Choroid plexus epithelial cell (primary cell): Measurements from ENCODE around the gene KRT25.

Experiments
- DNase-seq: peaks from one replicate; pipeline ENCODE4 v3.0.0-alpha.2; 2010; ENCODE audit warnings: low read depth
- H3K4me3 ChIP-seq: 2 replicates; pipeline ENCODE4 v1.5.1; 2011; ENCODE audit warnings: low read depth, mild to moderate bottlenecking, control low read depth, low read length, moderate library complexity
- TF ChIP-seq, protein P1 (sequence below): conservative IDR thresholded peaks from 2 replicates; pipeline ENCODE4 v1.5.1; 2011; ENCODE audit warnings: low read depth, mild to moderate bottlenecking, control low read depth, inconsistent platforms, low read length, moderate library complexity

The KRT25 gene

DNA sequence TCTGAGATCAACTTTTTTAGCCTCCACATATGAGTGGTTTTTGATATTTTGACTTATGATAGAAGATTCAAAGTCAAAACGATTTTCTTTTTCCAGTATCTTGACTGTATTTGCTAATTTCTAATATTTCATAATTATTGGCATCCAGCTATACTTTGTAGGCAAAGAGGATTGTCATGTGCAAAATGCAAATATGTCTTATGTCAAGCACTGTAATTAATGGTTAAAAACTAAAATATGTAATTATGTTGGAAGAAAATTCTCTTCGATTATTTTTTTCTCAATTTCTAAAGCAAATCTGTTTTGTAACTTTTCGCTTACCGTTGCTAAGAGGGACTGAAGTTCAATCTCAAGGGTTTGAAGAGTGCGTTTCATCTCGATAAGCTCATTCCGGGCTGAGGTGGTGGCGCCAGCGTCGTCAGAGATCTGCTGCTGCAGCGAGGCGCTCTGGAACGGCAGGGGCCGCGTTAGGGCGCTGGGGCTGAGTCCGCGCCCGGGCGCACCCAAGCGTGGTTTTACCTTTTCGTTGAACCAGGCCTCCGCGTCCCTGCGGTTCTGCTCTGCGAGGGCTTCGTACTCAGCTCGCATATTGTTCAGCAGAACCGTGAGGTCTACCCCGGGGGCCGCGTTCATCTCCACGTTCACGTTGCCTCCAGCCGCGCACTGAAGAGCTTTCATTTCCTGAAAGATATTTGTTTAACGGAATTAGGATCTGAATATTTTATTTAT, 24.2 kb upstream of the KRT25 start:
- TF ChIP-seq, protein P1, sequence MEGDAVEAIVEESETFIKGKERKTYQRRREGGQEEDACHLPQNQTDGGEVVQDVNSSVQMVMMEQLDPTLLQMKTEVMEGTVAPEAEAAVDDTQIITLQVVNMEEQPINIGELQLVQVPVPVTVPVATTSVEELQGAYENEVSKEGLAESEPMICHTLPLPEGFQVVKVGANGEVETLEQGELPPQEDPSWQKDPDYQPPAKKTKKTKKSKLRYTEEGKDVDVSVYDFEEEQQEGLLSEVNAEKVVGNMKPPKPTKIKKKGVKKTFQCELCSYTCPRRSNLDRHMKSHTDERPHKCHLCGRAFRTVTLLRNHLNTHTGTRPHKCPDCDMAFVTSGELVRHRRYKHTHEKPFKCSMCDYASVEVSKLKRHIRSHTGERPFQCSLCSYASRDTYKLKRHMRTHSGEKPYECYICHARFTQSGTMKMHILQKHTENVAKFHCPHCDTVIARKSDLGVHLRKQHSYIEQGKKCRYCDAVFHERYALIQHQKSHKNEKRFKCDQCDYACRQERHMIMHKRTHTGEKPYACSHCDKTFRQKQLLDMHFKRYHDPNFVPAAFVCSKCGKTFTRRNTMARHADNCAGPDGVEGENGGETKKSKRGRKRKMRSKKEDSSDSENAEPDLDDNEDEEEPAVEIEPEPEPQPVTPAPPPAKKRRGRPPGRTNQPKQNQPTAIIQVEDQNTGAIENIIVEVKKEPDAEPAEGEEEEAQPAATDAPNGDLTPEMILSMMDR = no peak
- no peak for DNase-seq
- no peak overlapping the region for H3K4me3 ChIP-seq

DNA sequence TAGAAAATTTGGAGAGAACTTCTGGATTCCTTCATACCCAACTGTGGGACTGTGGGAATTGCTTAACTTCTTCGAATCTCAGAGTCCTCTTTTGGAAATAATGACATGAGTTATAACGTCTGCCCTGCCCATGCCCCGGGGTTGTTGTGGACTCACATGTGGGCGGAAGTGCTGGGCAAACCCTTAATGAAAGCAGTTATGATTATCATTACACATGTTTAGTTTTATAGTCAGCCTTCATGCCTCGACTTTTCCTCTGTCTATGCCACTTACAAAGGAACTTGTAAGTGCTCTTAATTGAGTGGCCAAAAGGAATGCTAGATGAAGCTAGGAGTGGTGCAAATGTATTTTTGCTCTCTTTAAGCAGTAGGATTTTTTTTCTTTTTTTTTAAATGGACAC, 23.3 kb upstream of the KRT25 start:
- TF ChIP-seq, protein P1 = no peak
- no peak overlapping the region for H3K4me3 ChIP-seq
- DNase-seq = no peak

DNA sequence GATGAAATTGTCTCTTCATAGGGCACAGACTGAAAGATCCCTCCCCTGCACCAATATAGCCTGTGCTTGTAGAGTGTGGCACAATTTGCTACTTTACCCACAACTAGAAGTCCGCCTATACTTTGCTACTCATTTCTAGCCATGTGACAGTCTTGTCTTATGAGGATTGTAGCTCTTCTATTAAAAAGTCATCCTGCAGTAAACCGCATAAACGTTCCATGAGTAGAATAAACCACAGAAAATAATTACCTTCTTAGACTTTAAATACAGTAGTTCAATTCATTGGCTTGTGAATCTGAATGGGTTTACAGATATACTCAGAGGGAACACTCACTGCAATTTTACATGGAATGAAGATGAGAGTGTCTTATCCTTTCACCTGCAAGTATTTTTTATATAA, 22.8 kb upstream of the KRT25 start:
- TF ChIP-seq, protein P1 = no peak
- no peak overlapping the region for H3K4me3 ChIP-seq
- DNase-seq = no peak

DNA sequence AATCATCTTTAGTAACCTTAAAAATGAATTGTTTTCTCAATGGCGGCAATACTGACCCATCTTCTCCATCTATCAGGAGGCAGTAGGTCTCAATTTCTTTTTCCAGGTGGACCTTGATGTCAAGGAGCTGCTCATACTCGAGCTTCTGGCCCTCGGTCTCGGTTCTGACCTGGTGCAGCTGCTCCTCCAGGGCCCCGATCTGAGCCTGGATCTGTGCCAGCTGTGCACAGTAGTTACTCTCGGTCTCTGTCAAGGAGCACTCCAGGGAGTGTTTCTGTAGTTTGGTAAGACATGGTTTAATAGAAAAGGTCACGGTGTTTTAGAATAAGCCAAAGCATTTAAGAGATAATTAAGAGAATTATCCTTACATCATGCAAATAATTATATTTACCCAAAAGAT, 22.3 kb upstream of the KRT25 start:
- TF ChIP-seq, protein P1 = no peak
- no peak for DNase-seq
- no peak overlapping the region for H3K4me3 ChIP-seq

DNA sequence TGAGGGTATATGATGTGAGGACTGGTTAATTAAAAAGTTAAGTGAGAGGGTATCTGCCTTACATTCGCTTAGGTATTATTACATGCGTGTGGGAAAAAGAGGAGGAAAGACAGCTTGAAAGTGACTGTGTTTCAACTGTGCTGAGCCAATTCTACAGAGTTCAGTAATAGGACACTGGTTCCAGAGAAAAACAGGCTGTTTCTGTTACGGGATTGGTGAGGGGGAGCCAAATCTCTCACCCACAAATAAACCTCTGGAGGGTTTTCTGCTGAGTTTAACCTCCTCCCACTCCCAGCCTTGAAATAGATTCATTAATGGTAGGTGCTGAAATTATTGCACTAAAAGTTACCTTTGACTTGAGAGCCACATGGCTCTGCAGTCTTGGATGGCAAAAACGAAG, 20.8 kb upstream of the KRT25 start:
- no peak overlapping the region for H3K4me3 ChIP-seq
- DNase-seq = no peak
- TF ChIP-seq, protein P1 = no peak

DNA sequence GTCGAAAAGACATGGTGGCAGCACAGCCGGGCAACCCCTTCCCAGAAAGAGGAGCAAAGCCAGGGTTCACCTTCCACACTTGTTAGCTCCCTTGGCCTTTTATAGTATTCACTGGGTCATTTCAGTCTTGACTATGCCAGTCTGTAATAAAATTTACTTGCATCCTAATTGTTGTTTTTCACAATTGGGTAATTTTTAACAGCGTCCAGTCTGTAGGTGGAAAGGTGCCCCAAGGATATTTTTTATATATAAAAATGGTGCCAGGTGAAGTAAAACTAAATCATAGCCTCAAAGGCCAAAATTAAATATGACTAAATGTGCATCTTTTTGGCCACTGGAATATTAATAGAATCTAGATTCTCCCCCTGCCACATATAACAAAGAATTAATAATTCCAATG, 17.0 kb upstream of the KRT25 start, which contains the start of gene KRT26:
KRT26 (minus strand) TSS at position 101 of the 400 bp plus-strand sequence; CDS start at position 13, 88 bp downstream.
- DNase-seq = no peak
- TF ChIP-seq, protein P1 = no peak
- no peak within 1 kb of the TSS for H3K4me3 ChIP-seq

DNA sequence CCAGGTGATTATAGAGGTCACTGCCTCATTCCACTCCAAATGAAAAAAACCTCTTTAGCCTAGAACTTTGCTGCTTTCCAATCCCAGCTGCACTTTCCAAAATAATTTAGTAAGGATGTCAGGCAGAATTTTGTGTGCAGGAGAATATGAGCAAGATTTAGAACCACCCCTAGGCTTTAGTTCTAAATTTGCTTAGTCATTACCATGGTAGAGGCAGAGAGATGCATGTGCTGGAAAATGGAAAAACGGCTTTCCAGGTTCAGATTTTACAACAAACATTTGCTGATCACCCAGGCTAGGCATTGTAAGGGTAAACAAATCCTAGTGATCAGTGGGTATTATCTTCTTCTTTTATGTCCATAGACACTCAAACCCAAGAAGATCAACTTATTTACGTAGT, 10.5 kb upstream of the KRT25 start:
- H3K4me3 ChIP-seq = no peak overlapping the region
- TF ChIP-seq, protein P1 = no peak
- DNase-seq = no peak
